ENCODE measurements around the gene SYNPO. TPM values are rescaled to one million over a fixed set of nuclear protein-coding genes. Genes with fewer than 3 reads are reported as not detected.

SYNPO gene
- total and polyA plus RNA-seq, 5 donors, result 552 to 675 (median 598) TPM

DNA sequence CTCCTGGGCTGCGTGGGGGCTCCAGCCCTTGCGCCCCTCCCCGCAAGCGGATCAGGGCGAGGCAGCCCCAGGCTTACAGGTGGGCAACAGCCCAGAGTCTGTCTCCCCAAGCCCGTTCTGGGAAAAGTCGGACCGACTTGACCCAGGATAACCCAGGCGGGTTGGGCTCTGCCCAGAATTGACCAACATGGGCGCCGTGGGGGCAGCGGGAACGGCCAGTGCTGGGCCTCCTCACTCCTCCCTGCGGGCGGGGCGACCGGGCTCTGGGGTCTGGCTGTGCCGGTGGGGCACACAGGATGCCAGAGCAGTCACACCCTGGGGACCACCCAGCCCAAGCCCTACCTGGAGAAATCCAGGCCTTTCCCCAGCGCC, 15.3 kb upstream of the SYNPO start:
- WGBS, result 11% methylated on average over 19 of the region's 19 CpGs
- intact Hi-C loops (cut with DNase I), result no loop called here
- H3K4me1 ChIP-seq (ENCODE audit: control insufficient read depth, insufficient read depth, low read length), result peaks cover 19% of the 10 kb centered on the region

DNA sequence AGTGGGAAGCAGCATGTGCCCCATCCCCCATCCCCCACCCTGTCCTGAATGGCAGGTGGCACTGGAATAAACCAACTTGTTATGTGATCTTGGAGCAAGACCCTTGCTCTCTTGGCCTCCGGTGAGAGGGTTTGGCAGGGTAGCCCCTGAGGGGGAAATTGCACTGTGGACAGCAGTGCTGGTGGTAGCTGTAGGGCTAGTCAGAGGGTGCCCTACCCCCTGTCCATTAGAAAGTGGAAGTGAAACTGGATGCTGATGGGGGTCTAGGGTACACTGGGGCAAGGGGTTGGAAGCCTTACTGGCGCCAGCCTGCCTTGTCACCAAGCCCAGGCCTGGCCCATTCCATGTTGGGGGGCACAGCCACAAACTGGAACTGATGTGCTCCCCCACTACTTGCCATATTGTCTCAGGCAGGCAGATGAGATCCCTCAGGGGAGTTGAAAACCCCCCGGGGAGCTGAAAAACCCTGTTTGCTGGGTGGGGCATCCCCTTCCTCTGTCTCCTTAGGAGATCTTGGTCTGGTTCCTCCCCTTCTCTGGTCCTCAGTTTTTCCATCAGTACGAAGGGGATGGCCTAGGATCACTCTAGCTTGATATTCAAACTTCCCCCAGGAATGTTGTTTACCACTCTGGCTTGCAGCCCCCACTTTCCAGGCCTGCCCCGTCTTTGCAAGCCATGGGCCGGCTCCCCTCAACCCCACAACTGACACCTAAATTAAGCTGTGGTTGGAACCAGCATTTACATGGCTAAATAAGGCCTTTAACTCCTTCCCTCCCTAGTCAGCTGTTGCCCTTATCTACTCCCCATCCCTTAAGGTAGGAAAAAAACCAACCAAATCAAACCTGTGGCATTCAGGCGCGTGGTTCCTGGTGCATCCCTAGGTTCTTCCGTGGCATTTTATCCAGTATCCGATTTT, 14.4 kb upstream of the SYNPO start:
- WGBS, result 36% methylated on average over 10 of the region's 10 CpGs

More for the DNA sequence above, 15.3 kb upstream of the SYNPO start:
- H3K4me3 ChIP-seq (ENCODE audit: low read length), result peak overlapping the region; percentile 80
- peak overlapping the region; percentile 96 for H3K27ac ChIP-seq (ENCODE audit: low read length)
- DNase-seq, result peak; percentile 77 to 88 (median 88)
- peak; percentile 54 to 66 for ATAC-seq
- H3K27me3 ChIP-seq (ENCODE audit: control insufficient read depth, insufficient read depth), result no peaks in the 10 kb centered on the region
- H3K9me3 ChIP-seq (ENCODE audit: control insufficient read depth, low read length), result no peaks in the 10 kb centered on the region

DNA sequence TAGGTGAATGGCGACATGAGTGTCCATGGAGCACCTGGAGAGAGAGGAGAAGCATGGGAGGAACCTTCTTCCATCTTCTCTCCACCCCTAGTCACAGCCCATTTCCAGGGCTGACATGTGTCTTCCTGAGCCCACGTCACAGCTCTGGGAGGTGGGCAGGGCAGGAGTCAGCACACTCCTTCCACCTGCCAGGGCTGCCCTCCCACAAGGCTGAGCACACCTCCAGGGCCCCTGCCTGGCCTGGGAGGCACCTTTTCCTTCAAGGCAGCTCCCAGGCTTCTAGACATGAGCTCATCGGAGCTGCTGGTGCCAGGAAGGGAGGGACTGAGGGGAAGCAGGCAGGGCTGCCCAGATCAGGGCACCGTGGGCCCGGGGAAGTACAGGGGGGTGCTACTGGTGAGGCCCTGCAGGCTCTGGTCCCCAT, 13.6 kb upstream of the SYNPO start:
- H3K27me3 ChIP-seq (ENCODE audit: control insufficient read depth, insufficient read depth), result no peaks in the 10 kb centered on the region
- no peaks in the 10 kb centered on the region for H3K9me3 ChIP-seq (ENCODE audit: control insufficient read depth, low read length)
- intact Hi-C loops (cut with DNase I), result no loop called here
- peaks cover 29% of the 10 kb centered on the region for H3K4me1 ChIP-seq (ENCODE audit: control insufficient read depth, insufficient read depth, low read length)
- DNase-seq (peak; percentile 76 to 84 (median 83)), ATAC-seq (peak; percentile 38 to 64)
- H3K4me3 ChIP-seq (ENCODE audit: low read length), result peak overlapping the region; percentile 80
- peak overlapping the region; percentile 96 for H3K27ac ChIP-seq (ENCODE audit: low read length)
- WGBS, result 25% methylated on average over 5 of the region's 5 CpGs

More for the DNA sequence above, 14.4 kb upstream of the SYNPO start:
- DNase-seq, result peak in 2 of 3 donors; percentile 62 to 63
- Histone ChIP-seq H3K4me3 (ENCODE audit: low read length) (peak overlapping the region; percentile 80), H3K27ac (ENCODE audit: low read length) (peak overlapping the region; percentile 96), H3K9me3 (ENCODE audit: control insufficient read depth, low read length) (no peaks in the 10 kb centered on the region), H3K27me3 (ENCODE audit: control insufficient read depth, insufficient read depth) (no peaks in the 10 kb centered on the region), H3K4me1 (ENCODE audit: control insufficient read depth, insufficient read depth, low read length) (peaks cover 27% of the 10 kb centered on the region)
- intact Hi-C loops (cut with DNase I), result no loop called here
- peak; percentile 2 to 5 for ATAC-seq

DNA sequence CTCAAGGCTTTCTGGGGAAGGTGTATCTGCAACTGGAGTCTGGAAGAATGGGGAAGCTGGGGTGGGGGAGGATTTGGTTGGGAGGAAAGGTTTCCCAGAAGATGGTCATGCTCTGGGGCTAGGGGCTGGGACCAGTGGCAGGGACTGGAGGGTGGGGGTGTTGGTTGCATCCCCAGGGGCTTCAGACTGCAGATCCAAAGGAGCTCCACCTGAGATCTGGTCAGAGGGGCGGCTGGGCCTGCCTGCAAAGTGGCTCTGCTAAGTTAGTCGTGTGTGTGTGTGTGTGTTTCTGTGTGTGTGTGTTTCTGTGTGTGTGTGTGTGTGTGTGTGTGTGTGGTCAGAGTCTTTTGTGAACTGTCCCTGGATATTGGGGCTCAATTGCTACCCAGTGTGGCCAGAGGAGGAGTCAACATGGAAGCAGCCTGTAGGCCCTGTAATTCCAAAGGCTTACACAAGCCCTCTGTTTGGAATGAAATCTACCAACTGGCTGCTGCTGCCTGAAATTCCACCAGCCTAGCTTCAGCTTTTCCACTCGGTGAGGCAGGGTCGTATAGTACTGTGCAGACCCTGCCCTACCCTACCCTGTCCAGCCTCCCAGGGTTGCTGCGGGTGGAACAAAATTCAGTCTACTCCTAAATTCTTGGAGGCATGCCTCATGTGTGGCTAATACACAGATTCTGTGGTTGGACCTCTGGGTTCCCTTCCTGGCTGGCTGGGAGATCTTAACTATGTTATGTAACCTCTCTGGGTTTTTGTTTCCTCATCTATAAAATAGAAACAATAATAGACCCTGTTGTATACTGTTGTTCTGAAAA, 12.5 kb upstream of the SYNPO start:
- DNase-seq, result peak in 2 of 3 donors; percentile 46 to 51
- H3K4me1 ChIP-seq (ENCODE audit: control insufficient read depth, insufficient read depth, low read length), result peaks cover 29% of the 10 kb centered on the region
- no peaks in the 10 kb centered on the region for H3K27me3 ChIP-seq (ENCODE audit: control insufficient read depth, insufficient read depth)

DNA sequence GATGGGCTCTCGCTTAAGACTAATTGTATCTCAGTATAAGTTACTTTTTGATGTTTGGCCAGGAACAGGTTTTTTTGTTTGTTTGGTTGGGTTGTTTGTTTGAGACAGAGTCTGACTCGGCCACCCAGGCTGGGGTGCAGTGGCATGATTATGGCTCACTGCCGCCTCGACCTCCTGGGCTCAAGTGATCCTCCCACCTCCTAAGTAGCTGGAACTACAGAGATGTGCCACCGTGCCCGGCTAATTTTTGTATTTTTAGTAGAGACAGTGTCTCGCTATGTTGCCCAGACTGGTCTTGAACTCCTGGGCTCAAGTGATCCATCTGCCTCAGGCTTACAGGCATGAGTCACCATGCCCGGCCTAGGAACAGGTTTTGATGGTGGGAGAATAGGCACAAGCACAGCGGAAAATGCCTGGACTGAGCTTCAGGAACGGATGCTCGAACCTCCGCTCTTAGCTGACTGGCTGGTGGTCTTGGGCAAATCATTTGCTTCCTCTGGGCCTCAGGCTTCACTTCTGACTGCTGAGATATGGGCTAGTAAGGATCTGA, 11.4 kb upstream of the SYNPO start:
- whole genome bisulfite sequencing, result 75% methylated on average over 12 of the region's 12 CpGs
- intact Hi-C loops (cut with DNase I), result no loop called here
- Histone ChIP-seq H3K27me3 (ENCODE audit: control insufficient read depth, insufficient read depth) (no peaks in the 10 kb centered on the region), H3K4me3 (ENCODE audit: low read length) (no peak overlapping the region), H3K4me1 (ENCODE audit: control insufficient read depth, insufficient read depth, low read length) (peaks cover 27% of the 10 kb centered on the region), H3K27ac (ENCODE audit: low read length) (peak overlapping the region; percentile 79), H3K9me3 (ENCODE audit: control insufficient read depth, low read length) (no peaks in the 10 kb centered on the region)
- ATAC-seq (no peak), DNase-seq (peak in 1 of 3 donors; percentile 43)

More for the DNA sequence above, 12.5 kb upstream of the SYNPO start:
- 39% methylated on average over 5 of the region's 5 CpGs for WGBS
- Histone ChIP-seq H3K27ac (ENCODE audit: low read length) (peak overlapping the region; percentile 96), H3K9me3 (ENCODE audit: control insufficient read depth, low read length) (no peaks in the 10 kb centered on the region), H3K4me3 (ENCODE audit: low read length) (peak overlapping the region; percentile 80)
- no peak for ATAC-seq
- intact Hi-C loops (cut with DNase I), result no loop called here

DNA sequence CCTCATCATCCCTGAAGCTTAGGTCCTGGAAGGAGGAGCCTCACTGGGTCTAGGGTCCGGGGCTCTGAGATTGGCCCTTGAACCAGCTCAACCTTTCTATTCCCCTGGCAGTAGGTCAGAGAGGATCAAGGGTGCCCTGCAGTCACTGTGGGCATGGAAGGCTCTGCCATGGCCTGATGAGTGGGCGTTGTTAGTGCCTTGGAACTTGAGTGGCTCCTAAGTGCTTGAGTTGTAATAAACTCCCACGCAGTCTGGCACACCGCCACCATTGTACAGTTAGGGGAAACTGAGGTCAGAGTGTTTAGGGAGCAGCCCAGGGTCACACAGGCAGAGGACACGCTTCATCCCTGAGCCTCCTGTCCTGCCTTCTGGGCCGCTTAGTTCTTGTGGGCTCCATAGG, 10.4 kb upstream of the SYNPO start:
- peak overlapping the region; percentile 82 for H3K27ac ChIP-seq (ENCODE audit: low read length)
- 73% methylated on average over 6 of the region's 6 CpGs for WGBS

DNA sequence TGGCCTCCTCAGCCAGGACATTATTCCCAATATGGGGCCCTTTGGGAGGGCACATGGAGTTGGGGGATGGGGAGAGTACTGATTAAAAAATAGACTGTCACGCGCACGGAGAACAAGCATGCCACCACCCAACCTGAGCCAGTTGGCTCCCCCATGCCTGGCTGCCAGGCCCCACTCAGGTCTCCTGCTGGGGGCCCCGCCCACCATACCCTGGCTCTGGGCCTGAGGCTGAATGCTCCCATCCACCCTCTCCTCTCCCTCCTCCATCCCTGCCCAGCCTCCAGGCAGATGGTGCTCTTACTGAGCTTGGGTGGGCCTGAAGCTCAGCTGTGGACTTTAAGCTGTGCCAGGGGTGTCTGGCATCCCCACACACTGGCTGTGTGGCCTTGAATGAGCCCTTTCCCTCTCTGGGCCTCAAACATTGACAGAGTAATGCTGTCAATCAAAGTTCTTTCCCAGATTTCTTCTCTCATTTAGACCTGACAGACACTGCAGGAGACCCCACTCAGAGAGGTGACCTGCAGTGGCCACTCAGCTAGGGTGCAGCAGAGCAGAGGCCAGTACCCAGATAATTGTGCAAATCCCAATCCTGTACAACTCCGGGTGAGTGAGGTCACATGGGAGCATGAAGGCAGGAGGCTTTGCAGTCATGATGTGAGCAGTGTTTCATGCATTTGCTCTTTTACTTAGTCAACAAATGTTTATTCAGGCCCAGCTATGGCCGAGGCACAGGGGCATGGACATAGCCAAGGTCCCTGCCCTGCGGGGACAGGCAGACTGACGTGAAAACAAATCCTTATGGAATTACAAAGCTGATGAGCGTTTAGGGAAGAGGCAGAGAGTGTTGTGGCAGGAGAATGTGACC, 9.8 kb upstream of the SYNPO start:
- Histone ChIP-seq H3K27me3 (ENCODE audit: control insufficient read depth, insufficient read depth) (no peaks in the 10 kb centered on the region), H3K4me1 (ENCODE audit: control insufficient read depth, insufficient read depth, low read length) (peaks cover 28% of the 10 kb centered on the region), H3K27ac (ENCODE audit: low read length) (peak overlapping the region; percentile 82), H3K9me3 (ENCODE audit: control insufficient read depth, low read length) (no peaks in the 10 kb centered on the region), H3K4me3 (ENCODE audit: low read length) (no peak overlapping the region)
- intact Hi-C loops (cut with DNase I), result no loop called here
- DNase-seq (peak; percentile 69 to 89 (median 87)), ATAC-seq (peak; percentile 46 to 65)
- 51% methylated on average over 9 of the region's 9 CpGs for WGBS

More for the DNA sequence above, 10.4 kb upstream of the SYNPO start:
- Histone ChIP-seq H3K9me3 (ENCODE audit: control insufficient read depth, low read length) (no peaks in the 10 kb centered on the region), H3K4me1 (ENCODE audit: control insufficient read depth, insufficient read depth, low read length) (peaks cover 27% of the 10 kb centered on the region), H3K27me3 (ENCODE audit: control insufficient read depth, insufficient read depth) (no peaks in the 10 kb centered on the region), H3K4me3 (ENCODE audit: low read length) (no peak overlapping the region)
- no peak for ATAC-seq
- peak in 2 of 3 donors; percentile 63 to 69 for DNase-seq
- intact Hi-C loops (cut with DNase I), result no loop called here

DNA sequence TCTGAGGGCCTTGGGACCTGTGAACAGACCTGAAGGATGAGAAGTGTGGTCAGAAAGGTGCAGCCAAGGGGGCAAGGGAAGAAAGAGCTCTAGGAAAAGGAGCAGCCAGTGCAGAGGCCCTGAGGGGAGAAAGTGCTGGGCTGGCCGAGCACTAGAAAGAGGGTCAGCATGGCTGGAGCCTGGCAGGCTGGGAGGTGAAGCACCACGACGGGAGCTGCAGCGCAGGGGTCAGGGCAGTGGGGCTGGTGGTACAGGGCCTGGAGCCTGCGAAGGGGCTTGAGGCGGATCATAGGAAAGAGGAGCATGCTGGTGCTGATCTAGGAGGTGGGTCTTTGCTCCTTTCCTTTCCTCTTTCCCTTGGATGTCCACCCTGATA, 9.1 kb upstream of the SYNPO start:
- H3K4me1 ChIP-seq (ENCODE audit: control insufficient read depth, insufficient read depth, low read length), result peaks cover 28% of the 10 kb centered on the region
- DNase-seq, result peak in 2 of 3 donors; percentile 52 to 62
- intact Hi-C loops (cut with DNase I), result no loop called here

DNA sequence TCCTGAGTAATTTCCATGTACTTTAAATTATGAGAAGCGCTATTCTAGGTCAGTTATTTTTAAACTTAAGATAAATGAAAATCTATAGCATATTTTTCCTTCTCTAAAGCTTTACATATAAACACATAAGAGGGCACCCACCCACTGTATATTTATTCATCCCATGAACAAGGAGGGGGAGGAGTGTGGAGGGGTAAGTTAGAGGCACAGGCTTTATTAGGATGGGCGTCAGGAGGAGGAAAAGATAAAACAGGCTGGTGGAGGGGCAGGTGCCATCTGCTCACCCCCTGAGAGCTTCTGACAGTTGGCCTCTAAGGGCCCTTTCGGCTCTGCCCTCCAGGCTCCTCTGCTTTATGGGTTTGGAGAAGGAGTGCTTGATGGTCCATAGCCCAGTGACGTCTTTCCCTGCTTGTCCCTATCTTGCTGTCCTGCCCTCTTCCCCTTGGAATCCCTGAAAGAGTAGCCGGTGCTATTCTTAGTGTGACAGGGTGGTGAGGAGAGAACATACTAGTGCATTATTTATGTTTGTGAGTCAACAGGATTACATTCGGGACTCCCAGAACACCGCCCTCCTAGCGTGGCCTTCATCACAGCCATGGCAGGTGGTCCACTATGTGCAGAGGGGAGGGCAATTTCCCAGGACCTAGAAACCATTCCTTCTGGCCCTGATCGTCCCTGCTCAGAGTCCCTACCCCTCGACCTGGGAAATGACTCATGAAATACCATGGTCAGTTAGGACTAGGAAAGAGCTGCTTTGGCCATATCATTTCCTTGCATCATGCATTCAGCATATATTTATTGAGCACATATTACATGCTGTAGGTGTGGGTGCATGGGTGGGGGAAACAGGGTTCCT, 7.9 kb upstream of the SYNPO start:
- intact Hi-C loops (cut with DNase I), result no loop called here
- no peaks in the 10 kb centered on the region for H3K9me3 ChIP-seq (ENCODE audit: control insufficient read depth, low read length)
- DNase-seq (peak in 2 of 3 donors; percentile 34 to 47), ATAC-seq (peak; percentile 36 to 67)
- H3K4me3 ChIP-seq (ENCODE audit: low read length), result no peak overlapping the region
- peak overlapping the region; percentile 88 for H3K27ac ChIP-seq (ENCODE audit: low read length)
- no peaks in the 10 kb centered on the region for H3K27me3 ChIP-seq (ENCODE audit: control insufficient read depth, insufficient read depth)
- WGBS, result 41% methylated on average over 10 of the region's 10 CpGs
- H3K4me1 ChIP-seq (ENCODE audit: control insufficient read depth, insufficient read depth, low read length), result peaks cover 29% of the 10 kb centered on the region

More for the DNA sequence above, 9.1 kb upstream of the SYNPO start:
- H3K27ac ChIP-seq (ENCODE audit: low read length), result peak overlapping the region; percentile 75
- no peaks in the 10 kb centered on the region for H3K9me3 ChIP-seq (ENCODE audit: control insufficient read depth, low read length)
- 78% methylated on average over 6 of the region's 6 CpGs for WGBS
- no peak for ATAC-seq
- H3K4me3 ChIP-seq (ENCODE audit: low read length), result no peak overlapping the region
- H3K27me3 ChIP-seq (ENCODE audit: control insufficient read depth, insufficient read depth), result no peaks in the 10 kb centered on the region
